Stromal cell of bone marrow (primary cell): ENCODE results near the gene CABP7.

ENCODE experiments used
- DNase-seq: peaks from one replicate; pipeline ENCODE4 v3.0.0-alpha.2; 2012; ENCODE audit warnings: low read depth

The CABP7 gene

DNA sequence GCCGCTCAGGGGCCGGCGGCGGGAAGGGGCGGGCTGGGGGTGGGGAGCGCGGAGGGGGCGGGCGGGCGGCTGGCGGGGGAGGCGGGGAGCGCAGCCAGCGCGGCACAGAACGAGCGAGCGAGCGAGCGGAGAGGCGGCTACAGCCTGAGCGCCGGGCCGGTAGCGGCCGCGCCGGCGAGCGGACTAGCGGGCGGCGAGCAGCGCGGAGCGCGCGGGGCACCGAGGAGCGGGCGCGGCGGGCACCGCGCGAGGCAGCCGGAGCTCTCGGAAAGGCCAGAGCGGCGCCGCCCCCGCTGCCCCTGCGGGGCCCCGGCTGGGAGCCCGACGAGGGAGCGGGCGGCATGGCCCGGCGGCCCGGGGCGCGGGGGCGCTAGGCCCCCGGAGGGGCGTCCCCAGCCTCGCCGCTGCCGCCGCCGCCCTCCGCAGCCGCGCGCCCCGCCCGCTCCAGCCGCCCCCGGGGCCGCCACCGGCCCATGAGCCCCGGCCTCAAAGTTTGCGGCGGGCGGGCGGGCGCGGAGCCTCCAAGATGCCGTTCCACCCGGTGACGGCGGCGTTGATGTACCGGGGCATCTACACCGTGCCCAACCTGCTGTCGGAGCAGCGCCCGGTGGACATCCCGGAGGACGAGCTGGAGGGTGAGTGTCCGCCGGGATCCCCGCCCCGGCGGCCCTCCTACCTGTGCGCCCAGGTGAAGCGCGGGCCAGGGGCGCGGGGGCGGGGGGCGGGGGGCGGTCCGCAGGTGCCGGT lies at the start of gene CABP7:
TSS of gene CABP7 (plus strand) at position 105 of the 747 bp plus-strand sequence. CDS start at position 527, 422 bp downstream.
- DNase-seq: no peak

DNA sequence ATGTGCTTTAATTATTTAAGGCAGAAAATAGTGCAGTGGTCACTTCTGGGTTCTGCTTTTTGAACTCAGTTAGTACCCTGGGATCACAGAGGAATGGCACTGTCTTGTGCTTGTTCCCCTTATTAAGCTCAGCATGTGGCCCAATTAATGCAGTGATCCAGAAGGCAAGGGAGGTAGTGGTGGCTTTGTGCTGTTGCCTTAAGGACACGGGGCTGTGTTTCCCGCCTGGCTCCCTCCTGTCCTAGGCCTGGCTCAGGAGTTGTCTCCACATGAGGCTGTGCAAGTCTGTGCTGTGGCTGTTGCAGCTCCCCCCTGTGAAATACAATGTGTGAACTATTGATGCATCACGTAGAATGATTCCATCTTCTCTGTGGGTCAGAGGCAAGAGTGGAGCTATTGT lies 49.2 kb upstream of the CABP7 start:
- no peak for DNase-seq

DNA sequence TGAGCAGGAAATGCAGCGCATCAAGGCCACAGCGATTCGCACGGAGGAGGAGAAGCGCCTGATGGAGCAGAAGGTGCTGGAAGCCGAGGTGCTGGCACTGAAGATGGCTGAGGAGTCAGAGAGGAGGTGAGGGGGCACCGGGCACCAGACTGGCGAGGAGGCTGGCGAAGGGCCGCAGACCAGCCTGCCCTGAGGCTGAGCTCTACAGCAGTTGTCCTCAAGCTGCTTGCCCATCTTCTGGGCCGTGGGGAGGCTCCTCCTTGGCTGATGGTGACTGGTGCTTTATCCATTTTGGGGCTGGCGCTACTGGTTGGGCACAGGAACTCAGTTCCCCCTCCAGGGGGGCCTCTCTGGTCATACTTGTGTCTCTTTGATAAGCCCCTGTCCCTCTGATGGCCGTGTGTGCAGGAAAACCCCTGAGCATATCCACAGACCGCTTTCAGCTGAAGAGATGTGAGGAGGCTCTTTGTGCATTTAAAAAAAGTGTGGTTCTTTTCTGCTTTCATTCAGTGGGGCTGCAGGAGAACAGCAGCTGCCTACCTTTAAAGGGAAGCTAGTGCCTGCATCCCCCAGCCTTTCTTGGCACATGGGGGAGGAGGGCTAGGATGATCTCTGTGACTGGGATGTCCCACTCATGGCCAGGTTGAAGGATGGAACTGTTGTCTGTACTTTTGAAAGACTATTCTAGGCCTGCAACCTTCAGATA lies 46.3 kb upstream of the CABP7 start:
- no peak for DNase-seq

DNA sequence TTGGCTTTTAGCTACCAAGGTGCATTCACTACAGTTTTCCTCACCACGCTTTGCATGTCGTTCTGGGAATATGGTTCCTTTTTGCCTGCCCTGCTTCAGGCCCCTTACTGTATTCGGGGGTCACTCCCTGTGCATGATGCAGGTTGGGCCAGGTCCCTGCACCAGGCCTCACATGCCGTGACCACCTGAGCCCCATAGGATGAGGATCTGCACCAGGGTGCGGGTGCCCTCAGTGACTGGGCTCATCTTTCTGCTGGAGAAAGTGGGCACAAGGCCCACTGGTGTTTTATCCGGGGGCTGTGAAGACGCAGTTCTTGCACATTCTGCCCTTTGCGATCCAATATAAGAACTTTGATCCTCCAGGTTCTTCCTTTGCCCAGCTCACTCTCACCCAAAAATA lies 45.7 kb upstream of the CABP7 start:
- no peak for DNase-seq

DNA sequence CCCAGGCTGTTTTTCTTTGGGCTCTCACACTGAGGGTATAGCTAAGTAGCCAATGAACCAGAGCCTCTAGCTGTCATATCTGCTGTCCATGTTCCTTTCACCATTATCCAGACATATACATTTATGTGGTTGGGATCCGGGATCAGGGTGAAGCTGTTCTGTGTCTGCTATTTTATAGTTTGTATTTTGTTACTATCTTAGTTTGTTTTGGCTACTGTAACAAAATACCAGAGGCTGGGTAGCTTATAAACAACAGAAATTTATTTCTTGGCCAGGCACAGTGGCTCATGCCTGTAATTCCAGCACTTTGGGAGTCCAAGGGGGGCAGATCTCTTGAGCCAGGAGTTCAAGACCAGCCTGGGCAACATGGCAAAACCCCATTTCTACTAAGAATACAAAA lies 40.5 kb upstream of the CABP7 start:
- DNase-seq: no peak

DNA sequence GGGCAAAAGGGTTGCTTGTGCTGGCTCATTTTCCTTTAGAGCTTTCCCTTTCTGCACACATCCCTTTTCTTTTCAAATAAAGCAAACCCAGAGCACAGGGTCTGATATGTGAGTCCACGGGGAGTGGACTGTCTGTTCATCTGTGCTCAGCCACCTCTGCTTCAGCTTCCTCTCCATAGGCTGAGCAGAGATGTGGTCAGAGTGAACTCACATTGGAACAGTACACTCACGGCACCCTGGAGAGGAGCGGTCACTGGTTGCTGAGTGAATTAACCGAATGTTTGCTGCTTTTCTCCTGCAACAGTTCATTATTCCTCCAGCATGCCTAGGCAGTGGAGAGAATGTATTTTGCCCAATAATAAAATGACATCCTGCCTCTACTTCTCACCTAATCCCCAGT lies 36.3 kb upstream of the CABP7 start:
- no peak for DNase-seq

DNA sequence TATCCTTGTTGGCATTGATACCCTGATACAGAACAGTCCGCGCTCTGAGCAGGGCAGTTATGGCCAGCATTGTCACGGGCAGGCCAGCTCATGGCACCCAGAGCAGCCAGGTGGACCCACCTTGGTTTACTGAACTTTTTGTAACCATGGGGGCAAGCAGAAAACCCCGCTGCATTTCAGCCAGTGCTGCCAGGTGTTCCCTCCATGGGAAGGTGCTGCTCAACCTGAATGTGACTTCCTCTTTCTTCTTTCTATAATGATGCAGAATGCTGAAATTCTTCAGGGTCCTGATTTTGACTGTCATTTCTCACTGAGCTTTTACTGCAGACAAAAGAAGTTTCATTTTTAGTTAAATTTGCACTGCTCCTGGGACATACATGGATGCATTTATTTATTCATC lies 35.6 kb upstream of the CABP7 start:
- no peak for DNase-seq

DNA sequence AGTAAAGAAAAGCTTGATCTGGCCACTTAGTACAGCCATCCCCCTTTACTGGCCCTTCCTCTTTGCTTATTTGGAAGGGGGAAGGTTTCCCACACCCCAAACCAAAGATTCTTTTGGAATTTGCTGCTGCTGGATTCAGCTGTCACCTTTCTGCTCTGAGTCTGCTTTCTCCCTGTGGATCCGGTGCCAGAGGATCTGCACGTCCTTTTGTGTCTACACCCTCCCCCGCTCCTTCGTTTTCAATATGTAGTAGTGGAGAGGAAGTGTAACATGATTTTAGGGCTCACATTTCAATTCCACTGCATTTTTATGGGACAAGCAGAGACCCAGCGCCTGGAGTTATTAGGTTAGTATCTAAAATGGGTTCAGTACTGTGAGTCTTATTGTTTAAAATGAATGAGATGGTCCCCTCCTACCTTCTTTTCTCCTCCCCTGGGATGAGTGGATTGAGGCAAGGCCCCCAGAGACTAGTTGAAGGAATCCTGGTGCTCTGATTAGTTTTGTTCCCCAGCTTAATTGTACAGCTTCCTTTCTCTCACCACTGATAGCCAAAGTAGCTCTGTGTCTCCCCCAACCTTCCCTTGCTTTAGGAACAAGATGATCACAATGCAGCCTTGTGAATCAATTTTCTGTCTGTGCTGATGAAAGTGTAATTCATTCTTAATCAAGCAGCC lies 30.5 kb upstream of the CABP7 start:
- no peak for DNase-seq

DNA sequence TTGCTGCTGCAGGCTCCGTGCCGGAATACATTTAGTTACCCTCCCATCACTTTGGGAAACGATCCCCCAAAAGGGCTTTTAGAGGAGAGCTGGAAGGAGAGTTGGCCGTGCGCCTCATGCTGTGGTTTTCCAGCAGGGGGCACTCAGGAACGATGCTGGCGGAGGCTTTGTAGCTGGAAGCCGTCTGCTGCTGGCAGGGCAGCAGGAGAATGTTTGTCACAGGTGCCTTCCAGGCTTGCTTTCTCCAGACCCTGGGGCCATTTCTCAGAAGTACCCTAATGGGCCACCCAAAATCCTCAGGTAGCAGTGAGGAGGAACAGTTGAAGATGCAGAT lies 30.0 kb upstream of the CABP7 start:
- DNase-seq: peak; percentile 15

DNA sequence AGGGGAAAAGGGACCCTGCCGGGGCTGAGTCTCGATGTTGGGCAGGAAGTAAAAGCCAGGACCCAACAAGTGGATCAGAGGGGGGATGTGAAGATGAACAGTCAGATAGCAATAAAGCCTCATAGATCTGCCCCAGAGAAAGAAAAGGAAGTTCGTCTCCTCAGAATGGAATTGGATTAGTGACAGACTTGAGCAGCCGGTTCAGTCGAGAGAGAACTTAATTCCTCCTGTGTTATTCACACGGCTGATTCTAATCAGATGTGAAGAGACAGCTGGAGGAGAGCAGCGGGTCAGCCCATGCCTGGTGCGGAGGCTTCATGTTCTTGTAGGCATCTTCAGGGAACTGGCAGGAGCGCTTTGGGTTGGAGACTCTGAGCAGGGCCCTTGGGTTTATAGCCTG lies 29.3 kb upstream of the CABP7 start:
- DNase-seq: no peak

DNA sequence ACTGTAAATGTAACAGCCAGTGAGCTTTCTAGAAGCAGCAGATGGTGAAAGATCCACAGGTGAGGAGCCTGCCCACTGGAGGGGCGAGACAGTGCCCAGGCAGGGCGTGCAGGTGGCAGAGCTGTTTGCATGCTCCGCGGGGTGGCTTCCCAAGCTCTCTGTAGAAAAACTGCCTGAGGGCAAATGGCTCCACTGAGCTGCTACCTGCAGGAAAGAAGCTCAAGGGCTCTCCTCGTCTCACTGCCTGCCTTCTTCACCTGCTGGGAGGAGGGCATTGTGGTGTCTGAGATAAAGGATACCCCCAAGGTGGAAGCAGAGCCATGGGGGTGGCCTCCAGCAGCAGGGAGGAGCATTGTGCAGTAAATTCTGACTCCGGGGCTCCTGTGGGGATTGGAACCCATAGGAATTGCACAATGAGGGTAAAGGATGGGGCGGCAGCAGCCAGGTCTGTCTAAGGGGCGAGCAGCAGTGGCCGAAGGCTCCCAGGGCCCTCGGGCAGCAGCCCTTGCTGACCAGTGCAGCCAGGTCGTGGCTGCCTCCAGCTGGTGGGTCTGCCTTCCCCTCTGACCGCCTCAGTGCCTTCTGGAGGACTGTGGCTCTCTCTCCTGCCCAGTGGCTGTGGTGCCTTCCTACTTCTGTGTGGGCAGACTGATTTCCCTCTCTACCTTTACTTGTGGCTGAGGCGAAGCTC lies 28.0 kb upstream of the CABP7 start:
- DNase-seq: no peak

DNA sequence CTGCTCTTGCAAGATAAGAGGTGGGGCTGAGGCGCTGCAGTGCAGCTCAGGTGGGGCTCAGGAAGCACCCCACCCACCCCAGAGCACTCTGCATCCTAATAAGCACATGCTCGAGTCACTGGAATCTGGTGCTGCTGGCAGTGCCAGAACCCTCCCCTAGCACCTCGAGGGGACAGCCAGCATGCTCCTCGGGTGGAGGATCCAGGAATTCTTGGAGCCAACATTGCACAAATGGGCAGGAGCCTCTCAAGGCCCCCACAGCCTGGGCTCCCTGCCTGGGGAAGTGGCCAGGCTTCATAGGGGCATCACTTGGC lies 27.5 kb upstream of the CABP7 start:
- DNase-seq: no peak

DNA sequence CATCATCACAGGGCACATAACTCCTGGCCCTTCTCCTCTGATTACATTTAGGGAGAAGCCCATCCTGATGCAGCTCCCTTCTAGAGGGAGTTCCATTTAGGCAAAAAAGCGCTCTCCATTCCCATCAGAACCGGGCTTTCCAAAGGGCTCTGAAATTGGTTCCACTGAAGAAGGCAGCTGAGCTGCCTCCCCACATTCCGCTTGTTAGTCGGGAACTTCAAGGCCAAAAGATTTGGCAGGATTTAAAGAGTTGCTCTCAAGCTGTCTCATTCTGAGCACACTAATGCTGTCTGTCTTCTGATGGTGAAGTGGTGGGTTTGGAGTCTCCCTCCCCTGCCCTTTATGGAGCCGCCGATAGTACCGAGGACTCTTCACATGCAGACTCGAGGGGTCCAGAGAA lies 26.6 kb upstream of the CABP7 start:
- DNase-seq: no peak

DNA sequence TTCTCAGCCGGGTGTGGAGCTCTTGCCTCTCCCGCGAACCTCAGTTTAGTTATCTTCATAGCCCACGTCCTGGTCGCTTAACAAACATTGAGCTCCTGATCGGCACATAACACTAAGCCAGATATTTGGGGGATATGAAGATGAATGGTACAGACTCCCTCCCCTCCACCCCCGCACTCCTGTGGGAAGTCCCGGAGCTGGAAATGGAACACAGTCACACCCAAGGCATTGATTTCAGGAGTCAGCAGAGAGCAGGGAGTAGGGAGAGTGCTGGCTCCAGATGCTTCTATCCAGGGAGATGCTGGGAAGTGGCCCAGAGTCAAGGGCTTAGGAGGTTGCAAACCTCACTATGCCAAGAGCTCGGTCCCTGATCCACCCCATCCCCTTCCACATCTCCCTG lies 26.1 kb upstream of the CABP7 start:
- no peak for DNase-seq

DNA sequence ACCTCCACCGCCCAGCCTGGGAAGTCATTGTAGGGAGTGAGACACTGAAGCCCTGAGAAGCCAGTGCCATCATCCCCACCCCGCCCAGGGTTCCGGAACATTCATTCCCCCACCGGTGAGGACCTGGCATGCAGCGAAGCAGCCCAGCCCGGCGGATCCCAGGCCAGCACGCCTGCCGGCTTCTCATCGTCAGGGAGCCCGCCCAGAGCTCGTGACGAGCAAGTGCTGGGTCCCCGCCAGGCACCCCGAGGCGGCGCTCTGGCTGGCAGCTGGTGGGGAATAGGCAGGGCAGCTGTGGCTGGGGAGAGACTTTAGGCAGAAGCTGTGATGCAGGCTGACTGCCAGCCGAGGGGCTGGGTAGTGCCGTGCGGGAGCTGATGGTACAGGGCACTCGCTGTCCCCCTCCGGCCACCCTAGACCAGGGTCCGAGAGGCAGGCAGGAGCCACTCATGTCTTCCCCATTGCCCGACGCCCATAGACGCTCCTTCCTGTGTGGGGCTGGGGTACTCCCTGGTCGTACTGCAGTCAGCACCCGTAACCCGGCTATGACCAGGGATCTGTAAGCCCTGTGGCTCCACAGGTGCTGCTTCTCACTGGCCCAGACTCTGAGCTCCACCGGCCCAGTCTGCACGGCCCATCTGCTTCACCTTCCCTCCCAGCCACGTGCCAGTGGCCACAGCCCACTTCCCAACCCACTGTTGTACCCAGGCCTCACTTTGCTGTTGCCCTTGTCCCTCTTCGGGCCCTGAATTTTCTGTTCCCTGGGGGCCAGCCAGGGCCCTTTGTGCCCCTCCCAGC lies 24.5 kb upstream of the CABP7 start:
- DNase-seq: no peak

DNA sequence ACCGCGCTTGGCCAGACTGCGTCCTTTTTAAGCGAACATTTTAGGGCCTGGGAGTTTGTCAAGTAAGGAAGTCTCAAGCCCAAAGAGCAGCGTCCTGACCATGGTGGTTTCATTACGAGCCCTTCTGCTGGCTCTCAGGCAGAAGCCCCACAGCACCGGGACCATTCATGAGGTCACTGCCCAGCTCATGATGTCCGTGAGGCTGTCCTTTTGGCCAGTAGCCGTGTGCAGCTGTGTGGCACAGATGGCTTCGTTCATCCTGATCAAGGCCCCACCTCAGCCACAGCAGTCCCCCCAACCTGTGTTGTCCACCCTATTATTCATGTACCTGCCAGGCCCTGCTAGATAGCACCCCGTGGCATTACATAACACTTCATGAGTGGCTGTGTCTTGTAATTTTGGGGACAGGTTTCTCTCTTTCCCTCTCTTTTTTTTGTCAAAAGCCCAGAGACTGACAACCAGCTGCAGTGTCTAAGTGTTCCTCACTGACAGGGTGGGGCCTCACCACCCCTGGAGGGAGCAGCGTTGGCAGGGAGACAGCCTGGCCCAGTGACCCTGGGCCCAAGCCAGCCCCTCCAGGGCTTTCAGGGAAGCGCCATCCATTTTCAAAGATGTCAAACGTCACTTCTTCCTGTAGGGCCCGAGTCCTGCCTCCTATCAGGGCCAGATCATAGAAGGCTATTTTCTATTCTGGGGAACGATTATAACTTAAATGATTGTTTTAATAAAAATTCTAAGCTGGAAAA lies 21.8 kb upstream of the CABP7 start:
- no peak for DNase-seq

DNA sequence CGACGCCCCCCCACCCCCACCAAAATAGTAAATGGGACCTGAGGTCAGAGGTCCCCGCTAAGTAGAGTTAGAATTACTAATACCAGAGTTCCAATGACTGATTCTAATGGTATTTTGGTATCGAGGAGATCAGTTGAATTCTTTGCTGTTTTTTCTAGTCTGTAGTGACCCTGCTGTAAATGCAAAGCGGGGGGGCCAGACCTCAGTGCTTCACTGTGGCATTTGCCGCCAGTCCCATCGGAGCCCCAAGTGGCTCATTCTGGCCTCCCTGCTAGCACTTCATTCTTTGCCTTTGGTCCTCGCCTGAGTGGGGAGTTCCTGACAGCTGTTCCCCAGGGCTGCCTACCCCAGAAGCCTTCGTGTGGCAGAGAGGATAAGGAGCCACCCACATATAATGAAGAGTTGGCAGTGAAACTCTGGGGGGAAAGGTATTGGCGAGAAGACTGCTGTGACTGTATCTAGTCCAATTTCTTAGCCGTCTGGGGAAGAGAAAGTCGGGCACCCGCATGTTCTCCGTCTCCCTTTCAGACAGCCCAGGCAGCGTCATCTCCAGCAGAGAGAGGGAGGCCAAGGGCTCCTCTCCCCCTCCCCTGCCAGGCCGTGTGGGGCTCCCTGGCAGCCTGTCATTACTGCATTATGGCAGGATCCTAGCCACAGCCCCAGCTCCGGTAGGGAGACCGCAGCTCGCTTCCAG lies 19.4 kb upstream of the CABP7 start:
- no peak for DNase-seq

DNA sequence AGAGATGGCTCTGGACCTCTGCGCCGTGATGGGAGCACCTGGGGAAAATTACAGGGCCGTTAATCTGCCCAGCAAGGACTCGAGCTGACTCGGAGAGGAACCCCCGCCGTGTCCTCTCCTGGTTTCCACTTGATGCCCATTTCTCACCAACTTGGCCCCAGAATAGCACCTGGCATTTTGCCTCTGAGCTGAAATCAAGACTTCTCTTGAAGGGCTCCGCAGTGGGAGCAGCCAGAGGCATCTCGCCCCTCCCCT lies 19.0 kb upstream of the CABP7 start:
- DNase-seq: no peak

DNA sequence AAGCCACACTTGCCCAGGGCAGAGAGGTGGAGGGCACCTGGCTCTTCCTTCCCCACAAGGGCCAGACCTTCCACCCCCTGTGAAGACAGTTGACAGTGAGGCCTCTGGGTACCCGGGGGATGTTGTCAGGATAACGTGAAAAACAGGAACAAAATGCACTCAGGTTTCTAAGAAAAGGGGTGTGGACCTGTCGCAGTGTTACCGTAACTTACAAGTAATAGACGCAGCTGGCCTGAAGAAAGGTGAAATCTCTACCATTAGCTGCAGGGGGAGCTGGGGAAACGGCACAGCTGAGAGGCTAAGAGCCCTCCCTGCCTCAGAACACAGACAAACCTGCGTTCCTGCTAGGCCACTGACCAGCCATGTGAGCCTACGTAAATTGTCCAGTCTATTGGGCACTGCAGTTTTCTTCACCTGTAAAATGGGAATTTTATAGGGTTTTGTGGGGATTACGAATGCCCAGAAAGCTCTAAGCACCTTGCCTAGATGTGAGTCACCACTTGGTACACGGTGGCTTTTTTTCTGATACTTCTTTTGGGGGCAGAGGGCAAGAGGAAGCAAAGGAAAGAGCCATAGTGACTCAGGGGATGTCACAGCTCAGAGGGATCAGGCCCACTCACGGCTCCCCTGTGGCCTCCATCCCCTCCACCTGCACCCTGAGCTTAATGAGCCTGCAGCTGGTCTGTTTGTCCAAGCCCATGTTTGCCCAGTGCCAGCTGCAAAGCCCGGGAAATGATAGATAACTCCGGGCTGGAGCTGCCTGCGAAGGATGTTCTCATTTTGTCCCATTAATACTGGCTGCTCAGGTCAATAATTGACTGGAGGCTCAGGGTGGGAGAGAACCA lies 18.4 kb upstream of the CABP7 start:
- no peak for DNase-seq
